Muscle of back (tissue), 11 donors: ENCODE data around the gene CFAP77. TPM values are rescaled to one million over a fixed set of nuclear protein-coding genes. Genes with fewer than 3 reads are reported as not detected.

ENCODE experiments used
- DNase-seq, 3 donors: peaks; one replicate each; pipeline versions ENCODE4 v3.0.0 to v3.0.0-alpha.2; 2013
- polyA plus RNA-seq, 10 donors: library from polyadenylated mRNA; unstranded; fragments of 120-200 nt; gene quantifications; one replicate each; pipeline ENCODE4 v1.2.1, GENCODE V29; 2013; ENCODE audit not compliant: insufficient read length in 10 of 10

CFAP77 gene
- polyA plus RNA-seq, 10 donors = 0.09 TPM; not detected in 9

DNA sequence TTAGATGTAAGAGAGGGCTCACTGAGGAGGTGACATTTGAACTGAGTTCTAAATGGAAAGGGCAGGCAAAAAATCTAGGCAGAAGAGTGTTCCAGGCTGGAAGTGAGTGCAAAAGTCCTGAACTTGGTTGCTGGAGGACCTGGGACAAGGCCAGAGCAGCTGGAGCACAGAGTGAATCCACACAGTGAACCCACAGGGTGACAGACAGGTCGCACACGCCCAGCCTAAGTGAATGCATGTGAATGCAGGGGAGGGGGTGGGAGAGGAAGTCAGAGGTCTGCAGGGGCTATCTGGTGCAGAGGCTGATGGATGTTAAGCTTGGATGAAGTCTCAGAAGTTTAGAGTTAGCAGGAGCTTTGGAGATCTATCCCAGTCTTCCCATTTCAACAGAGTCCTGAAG, 2.8 kb upstream of the CFAP77 start:
- no peak for DNase-seq

DNA sequence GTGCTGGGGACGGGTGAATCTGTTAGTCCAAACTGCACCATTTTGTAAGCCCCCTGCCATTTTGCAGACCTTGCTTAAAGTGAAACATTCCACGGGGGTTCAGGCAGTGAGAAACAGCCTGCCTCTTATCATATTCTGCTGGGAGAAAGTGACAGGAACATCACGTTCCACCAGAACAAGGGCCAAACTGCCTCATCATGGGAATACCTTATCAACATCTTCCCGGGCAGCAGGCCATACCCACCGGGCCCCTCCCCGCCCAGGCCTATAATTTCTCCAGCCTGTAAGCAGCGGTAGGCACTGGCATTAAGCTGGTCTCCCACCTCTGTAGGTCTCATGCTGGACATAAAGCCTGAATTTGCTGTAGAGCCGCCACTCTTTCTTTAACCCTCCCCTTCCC, 1.5 kb upstream of the CFAP77 start:
- no peak for DNase-seq

DNA sequence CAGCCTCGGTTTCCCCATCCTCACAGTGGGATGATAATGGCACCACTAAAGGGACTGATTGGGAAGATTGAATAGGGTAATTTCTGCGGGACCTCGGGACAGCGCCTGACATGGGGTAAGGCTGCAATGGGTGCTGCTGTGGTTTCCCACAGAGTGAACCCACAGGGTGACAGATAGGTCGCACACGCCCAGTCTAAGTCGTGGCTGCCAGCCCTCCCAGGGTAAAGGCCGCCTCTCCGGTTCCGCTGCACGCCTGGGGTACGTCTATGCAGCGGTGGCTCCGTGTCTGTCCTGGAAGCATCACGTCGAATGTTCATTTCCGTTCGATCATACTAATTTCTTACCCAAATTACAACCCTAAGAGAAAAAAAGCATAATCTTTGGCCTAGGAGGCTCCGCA, 631 bp downstream of the CFAP77 start:
- DNase-seq = no peak

DNA sequence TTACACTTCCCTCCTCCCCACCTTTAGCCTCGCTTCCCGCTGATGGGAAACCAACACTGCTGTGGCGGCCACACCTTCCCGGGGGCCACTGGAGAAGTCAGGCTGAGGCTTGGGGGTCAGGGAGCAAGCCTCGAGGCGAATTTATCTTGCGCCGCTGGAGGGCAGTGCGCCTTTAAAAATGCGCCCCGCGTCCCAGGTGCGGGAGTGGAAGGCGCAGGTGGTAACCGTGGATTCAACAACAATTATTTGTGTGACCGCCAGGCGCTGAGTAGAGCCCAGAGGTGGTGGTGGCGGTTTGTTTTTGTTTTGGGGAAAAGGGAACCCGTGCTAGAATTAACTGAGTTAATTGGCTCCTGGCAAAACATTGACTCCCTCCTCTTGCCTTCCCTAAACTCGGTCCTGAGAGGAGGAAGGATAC, 1.1 kb downstream of the CFAP77 start:
- DNase-seq = peak in 1 of 3 donors; percentile 40

DNA sequence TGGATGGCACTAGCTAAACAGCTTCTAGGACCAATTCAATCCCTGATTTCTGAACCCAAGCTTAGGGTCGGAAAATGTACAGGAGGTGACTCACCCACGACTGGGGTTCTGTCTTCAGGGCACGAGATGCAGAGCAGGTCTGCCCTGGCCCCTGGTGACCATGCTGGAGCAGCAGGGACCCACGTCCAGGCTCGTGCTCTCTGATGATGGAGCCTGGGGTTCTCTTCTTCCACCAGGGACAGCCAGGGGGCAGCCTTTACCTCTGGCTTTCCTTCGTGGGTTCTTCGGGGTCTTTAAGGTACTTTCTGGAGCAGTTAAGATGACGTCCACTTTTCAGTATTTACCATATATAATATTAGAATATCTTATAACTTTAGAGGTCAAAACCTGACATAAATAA, 2.1 kb downstream of the CFAP77 start:
- DNase-seq = peak in 1 of 3 donors; percentile 16

DNA sequence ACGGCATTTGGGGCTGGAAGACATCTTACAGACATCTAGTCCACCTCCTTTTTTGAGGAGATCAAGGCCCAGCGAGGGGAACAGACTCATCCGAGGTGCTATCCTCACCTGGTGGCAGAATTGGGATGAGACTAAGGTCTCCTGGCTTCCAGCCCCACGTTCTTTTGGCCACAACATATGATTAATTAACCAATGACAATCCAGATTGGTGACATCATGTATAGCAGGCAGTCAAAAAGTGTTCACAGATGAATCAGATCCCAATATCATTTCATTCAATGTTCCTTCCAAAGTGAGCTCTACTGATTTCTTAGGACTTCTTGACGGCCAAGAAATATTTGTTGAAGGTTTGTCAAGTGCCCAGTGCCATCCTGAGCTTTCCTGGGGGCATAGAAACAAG, 3.9 kb downstream of the CFAP77 start:
- no peak for DNase-seq

DNA sequence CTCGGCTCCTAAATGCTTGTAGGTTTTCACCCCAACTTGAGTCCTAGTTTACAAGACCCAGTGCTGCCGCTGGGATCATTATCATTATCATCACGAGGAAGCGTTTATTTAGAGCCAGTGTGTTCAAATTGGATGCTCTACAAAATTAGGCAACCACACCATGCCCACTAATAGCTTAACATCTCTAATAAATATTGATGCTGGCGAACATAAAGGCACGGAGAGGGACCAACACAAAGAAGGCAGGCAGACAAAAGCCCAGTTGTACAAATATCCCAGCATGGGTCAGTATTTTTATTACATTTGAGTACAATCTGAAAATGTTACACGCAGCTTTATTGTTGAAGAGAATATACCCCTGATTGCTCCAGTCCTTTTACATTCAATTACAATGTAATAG, 4.7 kb downstream of the CFAP77 start:
- no peak for DNase-seq

DNA sequence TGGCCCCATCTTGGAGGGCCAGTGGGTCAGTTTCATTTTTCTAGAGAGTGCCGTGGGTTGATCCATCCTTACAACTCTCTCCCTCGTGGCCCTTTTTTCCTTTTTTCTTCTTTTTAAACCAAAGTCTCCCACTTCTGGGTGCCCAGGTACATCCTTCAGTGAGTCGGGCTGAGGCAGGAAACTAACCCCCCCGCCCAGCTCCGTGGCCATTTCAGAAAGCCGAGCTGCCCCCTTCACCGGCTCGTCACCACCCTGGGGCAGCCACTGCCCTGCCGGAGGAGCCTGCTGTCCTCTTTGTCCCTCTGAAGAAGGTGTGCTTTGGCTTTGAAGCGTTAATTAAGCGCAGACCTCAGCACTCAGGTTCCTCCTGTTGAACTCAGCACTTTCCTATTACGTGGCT, 5.2 kb downstream of the CFAP77 start:
- no peak for DNase-seq

DNA sequence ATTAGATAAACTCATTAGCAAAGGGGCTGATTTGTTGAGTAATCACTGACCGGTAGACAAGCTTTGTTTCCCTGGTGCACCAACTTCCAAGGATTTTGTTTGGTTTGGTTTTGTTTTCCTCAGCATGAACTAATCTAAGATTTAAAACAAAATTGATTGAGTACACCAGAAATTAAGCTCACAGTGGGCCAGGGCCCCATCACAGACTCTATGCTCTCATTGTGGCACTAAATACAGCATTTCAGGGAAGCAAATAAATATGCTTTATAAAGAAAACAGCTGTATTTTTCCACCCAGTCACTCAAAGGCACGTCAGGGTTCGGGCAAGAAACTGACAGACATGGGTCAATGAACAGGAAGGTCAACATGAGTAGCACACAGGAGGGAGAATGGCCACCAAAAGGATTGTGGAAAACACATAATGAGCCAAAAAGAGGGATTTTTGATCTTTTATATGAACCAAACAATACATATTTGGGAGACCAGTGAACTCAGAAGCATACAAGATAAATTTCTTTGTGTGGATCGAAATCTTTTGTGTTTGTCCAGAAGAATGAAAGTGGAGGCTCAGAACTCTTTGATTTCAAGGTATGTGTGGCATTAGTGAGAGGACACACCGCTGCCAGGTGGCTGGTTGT, 8.8 kb downstream of the CFAP77 start:
- DNase-seq = no peak

DNA sequence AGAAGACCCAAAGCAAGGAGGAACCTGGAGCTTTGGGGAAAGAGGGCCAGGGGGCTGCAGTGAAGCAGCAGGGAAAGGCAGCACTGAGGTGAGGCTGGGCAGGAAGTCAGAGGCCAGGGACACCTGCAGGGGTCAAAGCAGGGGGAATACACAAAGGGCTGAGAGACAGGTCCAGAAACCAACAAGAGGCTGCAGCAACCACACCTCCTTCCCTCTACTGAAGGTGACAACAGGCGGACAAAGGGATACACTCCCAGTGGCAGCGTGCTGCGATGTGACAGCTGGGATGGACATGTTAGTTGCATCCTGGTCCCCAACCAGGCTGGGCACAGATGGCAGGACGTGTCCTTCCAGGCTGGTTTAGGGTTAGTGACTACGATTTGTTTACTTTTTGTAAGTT, 12.6 kb downstream of the CFAP77 start:
- DNase-seq = no peak

DNA sequence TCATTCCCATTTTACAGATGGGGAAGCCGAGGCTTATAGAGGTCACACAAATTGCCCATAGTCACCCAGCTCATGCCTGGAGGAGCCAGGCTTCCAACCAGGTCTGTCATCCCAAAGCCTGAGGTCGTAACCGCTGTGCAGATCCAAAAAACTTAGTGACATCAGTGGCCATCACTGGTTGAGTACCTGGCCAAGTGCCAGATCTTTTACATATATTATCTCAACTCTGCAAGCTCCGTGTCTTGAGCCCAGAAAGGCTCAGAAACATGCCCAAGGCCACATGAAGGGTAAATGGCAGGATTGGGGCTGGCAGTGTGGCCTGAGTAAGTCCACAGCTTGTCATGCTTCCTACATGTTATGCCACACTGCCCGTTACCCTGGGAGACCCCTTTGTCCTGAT, 13.5 kb downstream of the CFAP77 start:
- DNase-seq = no peak

DNA sequence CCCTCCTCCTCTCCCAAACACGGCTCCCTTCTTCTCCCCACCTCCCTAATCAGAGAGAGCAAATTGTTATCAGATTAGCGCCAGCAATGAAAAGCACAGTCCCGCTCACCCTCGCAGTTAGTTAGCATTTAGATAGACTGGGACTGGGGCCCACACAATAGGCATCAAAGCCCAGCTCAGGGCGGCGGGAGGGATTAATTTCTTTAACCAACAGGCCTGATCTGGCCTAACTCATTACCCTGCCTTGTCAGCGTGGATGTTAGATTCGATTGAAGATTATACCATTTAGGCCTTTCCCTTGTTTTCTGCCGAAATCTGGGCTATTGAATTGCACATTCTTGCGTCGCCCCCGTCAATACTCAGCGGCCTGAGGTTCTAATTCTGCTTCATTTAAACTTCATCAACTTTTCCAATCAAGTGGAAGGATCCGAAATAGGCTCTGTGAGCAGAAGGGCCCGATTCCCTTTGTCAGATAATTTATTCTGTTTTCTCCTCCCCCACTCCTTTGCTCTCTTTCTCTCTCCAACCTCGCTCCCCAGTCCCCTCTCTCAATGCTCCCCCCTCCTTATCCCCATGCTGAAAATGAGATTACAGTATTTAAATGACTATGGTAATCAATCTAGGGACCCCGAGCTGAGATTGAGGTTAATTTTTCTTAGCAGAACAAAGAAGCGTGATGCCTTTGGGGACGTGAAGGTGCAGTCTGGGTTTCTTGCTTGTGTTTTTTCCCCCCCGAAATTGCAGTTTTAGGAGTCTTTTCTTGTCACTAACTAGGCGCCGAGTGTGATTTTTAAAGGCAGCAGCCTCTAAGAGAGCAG, 15.1 kb downstream of the CFAP77 start:
- DNase-seq = no peak

DNA sequence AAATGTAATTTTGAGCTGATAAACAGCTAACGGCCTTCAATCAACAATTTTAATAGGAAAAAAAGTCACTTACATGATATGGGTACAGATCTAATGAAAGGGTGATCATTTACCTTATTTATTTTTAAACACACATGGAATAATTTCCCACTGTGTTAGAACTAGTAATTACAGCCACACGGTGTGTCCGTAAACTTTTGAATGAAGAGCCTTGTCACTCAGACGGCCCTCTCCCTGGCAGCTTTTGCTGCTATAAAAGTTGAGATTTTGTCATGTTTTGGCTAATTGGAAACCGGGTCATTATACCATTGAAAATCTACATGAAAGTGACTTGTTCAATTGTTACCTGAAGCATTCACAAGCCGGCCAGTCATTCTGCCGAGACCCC, 15.7 kb downstream of the CFAP77 start:
- no peak for DNase-seq

DNA sequence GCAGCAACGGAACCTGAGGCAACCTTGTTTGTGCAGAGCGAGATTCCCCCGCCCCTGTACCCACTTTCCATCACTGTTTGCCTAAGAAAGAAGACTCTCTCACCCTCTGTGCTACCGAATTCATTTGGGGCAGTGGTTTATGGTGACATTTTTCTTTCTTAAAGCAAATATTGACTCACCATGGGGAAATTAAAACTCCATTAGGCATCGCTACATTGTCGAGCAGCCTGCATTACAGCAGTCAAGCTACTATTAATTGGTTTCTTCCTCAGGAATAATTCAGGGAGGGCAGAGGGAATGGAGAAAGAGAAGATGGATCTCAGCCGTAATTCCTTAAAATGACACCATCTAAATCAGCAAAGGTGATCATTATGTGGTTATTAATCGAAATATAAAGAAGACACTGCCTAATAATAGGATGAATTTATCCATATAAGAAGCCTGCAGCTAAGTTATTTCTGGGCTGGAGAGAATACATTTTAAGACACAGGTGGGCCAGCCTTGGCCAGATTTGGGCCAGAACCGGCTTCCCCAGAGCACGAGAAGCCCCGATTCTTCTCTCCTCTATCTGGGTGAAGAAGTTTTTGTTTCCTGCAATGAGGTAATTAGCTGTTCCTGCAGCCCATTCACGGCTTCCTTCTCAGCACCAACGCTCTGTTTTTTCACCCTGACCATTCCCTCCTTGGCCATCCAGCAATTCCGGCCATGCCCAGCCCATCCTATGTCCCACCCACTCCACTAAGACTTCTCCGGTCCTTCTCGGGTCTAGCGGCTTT, 16.8 kb downstream of the CFAP77 start:
- DNase-seq = no peak

DNA sequence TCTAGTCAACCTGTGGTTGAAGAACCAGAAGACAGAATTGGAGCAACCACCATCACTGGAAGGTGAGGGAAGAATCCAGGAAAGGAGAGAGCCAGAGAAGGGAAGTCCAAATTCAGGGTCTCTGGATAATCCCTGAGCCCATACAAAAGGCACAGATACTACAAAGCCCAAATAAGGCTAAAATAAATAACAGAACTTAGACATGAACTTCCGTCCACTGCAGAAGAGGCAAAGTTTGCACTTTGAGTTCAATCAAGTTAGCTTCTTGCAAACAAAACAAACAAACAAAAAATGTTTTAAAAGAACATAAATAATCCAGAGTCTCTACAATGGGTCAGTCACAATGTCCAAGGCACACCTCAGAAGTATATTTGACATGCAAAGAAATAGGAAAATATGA, 21.0 kb downstream of the CFAP77 start:
- DNase-seq = no peak

DNA sequence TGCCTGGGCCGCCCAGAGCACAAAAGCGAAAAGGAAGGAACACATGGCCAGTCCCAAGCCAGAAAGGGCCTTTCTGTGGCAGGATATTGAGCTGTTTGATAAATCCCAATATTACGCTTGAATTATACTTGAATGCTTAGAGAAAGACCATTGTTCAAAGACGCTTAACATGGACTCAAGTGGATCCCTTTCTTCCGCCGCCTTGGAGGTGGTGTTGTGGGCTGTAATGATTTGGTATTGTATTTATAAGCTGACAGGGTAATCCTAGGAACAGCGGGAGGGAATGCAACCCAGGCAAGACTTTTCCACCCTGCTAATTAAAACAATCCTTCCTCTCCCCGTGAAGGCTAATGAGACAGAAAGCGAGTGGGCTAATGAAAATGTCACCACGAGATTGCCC, 24.9 kb downstream of the CFAP77 start:
- DNase-seq = no peak

DNA sequence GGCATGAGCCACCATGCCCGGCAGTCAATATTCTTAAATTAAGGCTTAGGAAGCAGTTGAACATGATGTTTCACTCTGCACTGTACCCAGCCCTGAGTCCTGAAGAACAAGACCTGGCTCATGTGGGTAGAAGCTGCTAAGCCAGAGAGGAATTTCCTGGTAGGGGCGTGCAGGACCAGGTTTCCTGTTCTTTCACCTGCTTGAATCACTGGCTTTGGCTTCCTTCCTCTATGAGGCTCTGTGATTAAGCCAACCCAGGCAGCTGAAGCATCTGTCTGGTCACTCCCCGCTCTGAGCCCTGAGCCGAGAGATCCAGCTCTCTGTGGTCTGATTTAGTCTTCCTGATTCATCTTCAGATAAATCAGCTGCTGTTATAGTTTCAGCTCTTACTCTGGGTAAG, 29.1 kb downstream of the CFAP77 start:
- DNase-seq = no peak

DNA sequence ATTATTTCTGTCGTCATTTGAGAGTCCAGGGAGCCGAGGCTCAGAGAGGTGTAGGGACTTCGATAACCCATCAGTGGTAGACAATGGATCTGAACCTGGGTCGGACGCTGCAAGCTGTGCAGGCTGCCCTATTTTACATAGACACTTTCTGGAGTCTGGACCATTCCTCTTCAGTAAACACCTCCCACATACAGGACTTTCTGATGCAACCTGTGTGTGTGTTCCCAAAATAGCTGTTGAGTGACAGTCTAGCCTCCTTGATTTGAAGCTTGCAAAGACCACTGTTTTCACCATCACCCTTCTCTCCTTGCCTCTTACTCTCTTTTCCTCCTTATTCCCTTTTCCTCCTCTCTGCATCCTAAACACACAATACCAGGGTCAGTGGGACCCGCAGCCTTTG, 30.7 kb downstream of the CFAP77 start:
- no peak for DNase-seq

DNA sequence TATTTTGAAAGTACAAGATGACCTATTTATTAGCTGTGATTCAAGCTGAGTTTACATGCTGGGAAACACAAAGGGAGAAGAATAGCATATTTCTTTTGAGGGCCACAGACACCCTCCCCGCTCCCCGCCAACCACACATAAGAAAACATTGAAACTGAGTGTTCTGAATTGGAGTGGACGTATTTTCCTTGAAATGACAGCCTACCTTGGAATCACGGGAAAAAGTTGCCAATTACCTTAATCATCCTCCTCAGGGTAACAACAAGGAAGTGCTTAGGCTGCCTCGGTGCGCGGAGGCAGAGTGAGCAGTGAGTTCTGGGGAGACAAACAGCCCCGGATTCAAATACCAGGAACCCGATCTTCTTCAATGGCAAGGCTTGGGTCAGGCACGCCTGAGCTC, 31.4 kb downstream of the CFAP77 start:
- DNase-seq = no peak

DNA sequence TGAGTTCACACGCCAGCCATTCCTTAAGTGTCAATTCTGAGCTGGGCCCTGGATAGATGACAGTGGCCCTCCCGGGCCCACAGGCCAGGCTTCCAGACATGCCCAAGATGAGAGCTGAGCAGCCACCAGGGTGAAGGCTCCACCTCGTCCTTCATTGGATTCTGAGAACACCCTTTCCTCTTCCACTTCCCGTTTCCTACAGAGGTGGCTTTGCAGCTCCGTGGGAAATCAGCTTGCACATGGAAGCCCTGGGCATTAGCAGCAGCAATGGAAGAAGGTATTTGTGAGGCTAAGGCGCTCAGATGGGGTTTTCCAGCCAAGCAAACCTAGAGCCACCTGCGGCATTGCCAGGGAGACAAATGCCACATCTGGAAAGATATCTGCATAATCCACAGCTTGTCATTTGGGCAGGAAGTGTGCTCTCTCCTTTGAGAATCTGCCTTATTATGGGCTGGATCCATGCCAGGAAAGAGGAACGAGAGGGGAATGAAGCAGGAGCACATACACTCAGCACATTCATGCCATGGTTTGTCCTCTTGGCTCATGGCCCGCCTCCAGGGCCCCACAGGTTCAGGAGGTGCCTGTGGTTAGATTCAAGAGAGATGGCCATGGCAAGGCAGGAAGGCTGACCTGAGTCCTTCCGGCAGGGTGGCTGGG, 34.1 kb downstream of the CFAP77 start:
- DNase-seq = peak in 1 of 3 donors; percentile 6

DNA sequence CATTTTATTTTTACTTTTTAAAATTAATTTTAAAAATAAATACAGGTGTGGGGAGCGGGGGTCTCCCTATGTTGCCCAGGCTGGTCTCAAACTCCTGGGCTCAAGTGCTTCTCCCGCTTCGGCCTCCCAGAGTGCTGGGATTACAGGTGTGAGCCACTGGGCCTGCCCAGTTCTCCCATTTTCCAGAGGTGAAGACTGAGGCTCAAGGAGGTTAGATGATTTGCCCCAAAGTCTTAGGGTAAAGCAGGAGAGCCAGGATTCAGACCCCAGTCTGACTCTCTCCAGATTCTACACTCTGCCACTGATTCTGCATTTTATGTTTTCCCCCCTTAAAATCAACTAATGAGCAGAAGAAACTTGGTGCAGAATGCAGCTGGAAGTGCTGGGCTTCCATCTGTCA, 36.9 kb downstream of the CFAP77 start:
- no peak for DNase-seq

DNA sequence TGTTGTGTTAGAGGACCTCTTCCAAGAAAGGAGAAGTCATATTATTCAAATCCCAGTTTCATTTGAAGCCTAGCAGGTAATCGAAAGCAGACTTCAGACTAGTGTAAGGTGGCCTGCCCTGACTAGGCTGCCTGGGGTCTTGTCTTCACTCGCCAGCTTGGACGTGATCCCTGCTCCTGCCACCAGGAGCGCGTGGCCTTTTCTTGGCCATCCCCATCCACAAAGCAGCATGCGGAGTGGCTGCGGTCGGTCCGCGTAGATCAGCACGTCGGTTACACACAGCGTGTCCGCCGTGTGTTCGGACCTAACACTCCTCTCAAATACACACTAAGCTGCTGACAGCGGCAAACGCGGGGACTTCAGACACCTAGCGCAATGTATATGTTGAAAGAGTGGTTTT, 37.3 kb downstream of the CFAP77 start:
- no peak for DNase-seq
